CD4-positive, alpha-beta T cell treated with Interleukin-17A for 1 hour (primary cell): ENCODE measurements around the gene APOE.

ENCODE experiments used
- DNase-seq: peaks from one replicate; pipeline ENCODE4 v3.0.0-alpha.2; 2020

APOE gene

DNA sequence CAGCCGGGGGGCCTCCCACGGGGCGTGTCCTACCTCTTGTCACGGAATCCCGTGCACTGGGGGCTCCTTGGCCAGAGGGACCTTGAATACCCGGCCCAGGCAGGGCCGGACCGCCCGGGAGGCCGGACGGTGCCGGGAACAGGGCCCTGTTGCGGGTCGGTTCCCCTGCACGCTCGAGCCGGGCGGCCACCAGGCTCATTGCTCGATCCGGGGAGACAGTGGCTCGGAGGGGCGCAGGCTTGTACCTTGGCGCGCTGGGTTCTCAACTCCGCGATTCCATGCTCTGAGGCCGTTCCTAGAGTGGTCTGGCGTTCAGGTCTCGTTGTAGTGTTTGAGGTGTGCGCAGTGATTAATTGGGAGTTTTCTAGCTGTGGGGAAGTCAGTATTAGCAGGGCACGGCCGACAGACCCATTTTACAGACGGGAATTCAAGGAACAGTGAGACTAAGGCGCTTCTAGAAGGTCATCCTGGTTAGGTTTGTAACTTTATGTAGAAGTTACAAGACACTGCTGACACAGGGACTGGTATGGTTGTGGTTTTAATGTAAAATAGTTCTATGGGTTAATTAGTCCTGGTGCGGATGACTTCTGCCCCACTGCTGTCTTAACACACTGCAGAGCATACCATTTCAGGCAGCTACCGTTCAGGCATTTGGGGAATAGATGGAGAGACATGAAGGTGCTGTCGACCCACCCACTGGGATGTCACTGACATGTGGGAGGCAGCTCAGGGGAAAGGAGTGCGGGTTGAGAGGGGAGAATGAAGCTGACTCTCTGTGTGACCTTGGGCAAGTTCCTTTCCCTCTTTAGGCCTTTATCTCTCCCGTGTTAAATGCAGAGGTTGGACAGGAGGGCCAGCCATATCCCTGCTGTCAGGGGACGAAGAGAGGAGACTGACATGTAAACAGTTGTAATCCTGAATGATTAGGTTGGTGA, 50.2 kb downstream of the APOE start:
- no peak for DNase-seq

DNA sequence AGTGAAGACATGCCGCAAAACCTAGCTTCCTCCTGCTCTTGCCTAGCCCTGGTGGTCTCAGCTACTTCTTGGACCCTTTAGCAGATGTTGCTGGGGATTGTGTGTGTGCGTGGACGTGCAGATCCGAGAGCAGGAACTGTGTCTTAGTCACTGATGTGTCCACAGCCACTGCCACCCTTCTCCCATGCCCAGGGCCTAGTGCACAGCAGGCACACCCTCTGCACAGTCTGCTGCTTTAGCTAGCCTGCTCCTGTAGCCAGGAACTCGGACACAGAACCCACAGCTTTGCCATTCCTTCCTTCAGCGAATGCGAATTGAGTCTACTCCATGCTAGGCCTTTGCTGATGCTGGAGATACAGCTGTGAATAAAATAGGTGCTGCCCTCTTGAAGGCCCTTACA, 51.9 kb downstream of the APOE start:
- no peak for DNase-seq

- DNase-seq: no peak
These were observed 52.5 kb downstream of the APOE start for GRCh38 chr19:44958090-44958489.
